ENCODE data around the gene SLC26A1.

DNA sequence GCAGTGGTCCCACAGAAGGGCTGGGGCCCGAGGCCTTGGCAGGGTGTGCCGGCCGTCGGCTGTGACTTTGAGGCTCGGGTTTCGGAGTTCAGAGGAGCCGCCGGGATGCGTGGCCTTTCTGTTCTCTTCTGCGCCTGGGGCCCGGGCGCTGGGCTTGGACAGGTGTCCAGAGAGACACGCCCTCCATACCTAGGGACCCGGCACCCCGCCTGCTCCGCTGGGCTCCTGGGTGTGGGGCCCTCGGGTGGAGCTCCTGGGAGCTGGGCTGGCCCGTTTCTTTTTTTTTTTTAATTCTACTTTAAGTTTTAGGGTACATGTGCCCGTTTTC is 29.5 kb upstream of the SLC26A1 start:
- TF ChIP-seq, protein P1, sequence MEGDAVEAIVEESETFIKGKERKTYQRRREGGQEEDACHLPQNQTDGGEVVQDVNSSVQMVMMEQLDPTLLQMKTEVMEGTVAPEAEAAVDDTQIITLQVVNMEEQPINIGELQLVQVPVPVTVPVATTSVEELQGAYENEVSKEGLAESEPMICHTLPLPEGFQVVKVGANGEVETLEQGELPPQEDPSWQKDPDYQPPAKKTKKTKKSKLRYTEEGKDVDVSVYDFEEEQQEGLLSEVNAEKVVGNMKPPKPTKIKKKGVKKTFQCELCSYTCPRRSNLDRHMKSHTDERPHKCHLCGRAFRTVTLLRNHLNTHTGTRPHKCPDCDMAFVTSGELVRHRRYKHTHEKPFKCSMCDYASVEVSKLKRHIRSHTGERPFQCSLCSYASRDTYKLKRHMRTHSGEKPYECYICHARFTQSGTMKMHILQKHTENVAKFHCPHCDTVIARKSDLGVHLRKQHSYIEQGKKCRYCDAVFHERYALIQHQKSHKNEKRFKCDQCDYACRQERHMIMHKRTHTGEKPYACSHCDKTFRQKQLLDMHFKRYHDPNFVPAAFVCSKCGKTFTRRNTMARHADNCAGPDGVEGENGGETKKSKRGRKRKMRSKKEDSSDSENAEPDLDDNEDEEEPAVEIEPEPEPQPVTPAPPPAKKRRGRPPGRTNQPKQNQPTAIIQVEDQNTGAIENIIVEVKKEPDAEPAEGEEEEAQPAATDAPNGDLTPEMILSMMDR (conservative IDR thresholded peaks at IDR 0.05) = no peak
- no peak for TF ChIP-seq EZH2 (IDR thresholded peaks at IDR 0.05; ENCODE audit: low read depth)
